ENCODE measurements around the gene INSRR. TPM values are rescaled to one million over a fixed set of nuclear protein-coding genes. Genes with fewer than 3 reads are reported as not detected.

INSRR gene
- total RNA-seq, 1 donor from 2014 or later: not detected

GRCh38 chr1:156879876-156880275 lies 21.0 kb upstream of the INSRR start:
- H3K9me3 Mint-ChIP-seq (ENCODE audit: low read depth): no peaks in the 10 kb centered on the region
- no peak for TF ChIP-seq CTCF (IDR thresholded peaks at IDR 0.05; ENCODE audit: unreplicated experiment)
- no peak for DNase-seq (ENCODE audit: low spot score, unreplicated experiment)
- no peak overlapping the region for H3K27ac Mint-ChIP-seq
- peaks cover 81% of the 10 kb centered on the region for H3K27me3 Mint-ChIP-seq
- H3K4me1 Mint-ChIP-seq (ENCODE audit: low read depth): no peaks in the 10 kb centered on the region
- no peak overlapping the region for H3K4me3 Mint-ChIP-seq (ENCODE audit: low read depth)
- no peaks in the 10 kb centered on the region for H3K36me3 Mint-ChIP-seq (ENCODE audit: insufficient read depth)

- no peak for DNase-seq (ENCODE audit: low spot score, unreplicated experiment)
- no peak for TF ChIP-seq CTCF (IDR thresholded peaks at IDR 0.05; ENCODE audit: unreplicated experiment)
- no peaks in the 10 kb centered on the region for H3K36me3 Mint-ChIP-seq (ENCODE audit: insufficient read depth)
- H3K27ac Mint-ChIP-seq: no peak overlapping the region
- peaks cover 78% of the 10 kb centered on the region for H3K27me3 Mint-ChIP-seq
- no peaks in the 10 kb centered on the region for H3K9me3 Mint-ChIP-seq (ENCODE audit: low read depth)
- no peaks in the 10 kb centered on the region for H3K4me1 Mint-ChIP-seq (ENCODE audit: low read depth)
- H3K4me3 Mint-ChIP-seq (ENCODE audit: low read depth): no peak overlapping the region
Observed at GRCh38 chr1:156877433-156878170, 18.7 kb upstream of the INSRR start.

GRCh38 chr1:156876281-156876680 lies 17.4 kb upstream of the INSRR start:
- Mint-ChIP-seq H3K4me3 (ENCODE audit: low read depth) (no peak overlapping the region), H3K27ac (no peak overlapping the region), H3K4me1 (ENCODE audit: low read depth) (no peaks in the 10 kb centered on the region), H3K27me3 (peaks cover 77% of the 10 kb centered on the region), H3K9me3 (ENCODE audit: low read depth) (no peaks in the 10 kb centered on the region), H3K36me3 (ENCODE audit: insufficient read depth) (no peaks in the 10 kb centered on the region)
- DNase-seq (ENCODE audit: low spot score, unreplicated experiment): no peak
- peak; percentile 40 for TF ChIP-seq CTCF (IDR thresholded peaks at IDR 0.05; ENCODE audit: unreplicated experiment)

- Mint-ChIP-seq H3K36me3 (ENCODE audit: insufficient read depth) (no peaks in the 10 kb centered on the region), H3K27ac (no peak overlapping the region), H3K4me3 (ENCODE audit: low read depth) (no peak overlapping the region), H3K4me1 (ENCODE audit: low read depth) (no peaks in the 10 kb centered on the region), H3K9me3 (ENCODE audit: low read depth) (no peaks in the 10 kb centered on the region), H3K27me3 (peaks cover 79% of the 10 kb centered on the region)
- DNase-seq (ENCODE audit: low spot score, unreplicated experiment): no peak
- no peak for TF ChIP-seq CTCF (IDR thresholded peaks at IDR 0.05; ENCODE audit: unreplicated experiment)
Observed at GRCh38 chr1:156875341-156875615, 16.4 kb upstream of the INSRR start.

- TF ChIP-seq CTCF (IDR thresholded peaks at IDR 0.05; ENCODE audit: unreplicated experiment): no peak
- Mint-ChIP-seq H3K27ac (no peak overlapping the region), H3K9me3 (ENCODE audit: low read depth) (no peaks in the 10 kb centered on the region)
Observed at GRCh38 chr1:156874572-156875340, 15.8 kb upstream of the INSRR start.

More at GRCh38 chr1:156874572-156875340, 15.8 kb upstream of the INSRR start:
- DNase-seq (ENCODE audit: low spot score, unreplicated experiment): no peak
- Mint-ChIP-seq H3K4me1 (ENCODE audit: low read depth) (no peaks in the 10 kb centered on the region), H3K36me3 (ENCODE audit: insufficient read depth) (no peaks in the 10 kb centered on the region), H3K4me3 (ENCODE audit: low read depth) (no peak overlapping the region), H3K27me3 (peaks cover 82% of the 10 kb centered on the region)
